GM23248 (cell line): ENCODE data around the gene VAV2. TPM values are rescaled to one million over a fixed set of nuclear protein-coding genes. Genes with fewer than 3 reads are reported as not detected.

ENCODE experiments used
- DNase-seq: peaks from one replicate; pipeline ENCODE4 v3.0.0-alpha.2; 2015
- H2AFZ ChIP-seq: fragments of 200-600 bp; sonication (generic); 2 replicates; pipeline ENCODE4 v1.6.1; 2016; ENCODE audit warnings: antibody characterized with exemption
- H3F3A ChIP-seq: fragments of 200-600 bp; sonication (generic); 2 replicates; pipeline ENCODE4 v1.6.1; 2016; ENCODE audit warnings: mild to moderate bottlenecking, antibody characterized with exemption, mixed run types; ENCODE audit not compliant: insufficient read depth
- H3K27ac ChIP-seq: fragments of 200-600 bp; sonication (generic); 2 replicates; pipeline ENCODE4 v1.5.1; 2016; ENCODE audit warnings: mild to moderate bottlenecking
- H3K27me3 ChIP-seq: fragments of 200-600 bp; sonication (generic); replicated peaks from 2 replicates; pipeline ENCODE4 v1.6.1; 2016; ENCODE audit warnings: mild to moderate bottlenecking; ENCODE audit not compliant: insufficient read depth
- H3K36me3 ChIP-seq: fragments of 200-600 bp; sonication (generic); 2 replicates; pipeline ENCODE4 v1.6.1; 2016; ENCODE audit warnings: low read depth, mild to moderate bottlenecking
- H3K4me1 ChIP-seq: fragments of 200-600 bp; sonication (generic); 2 replicates; pipeline ENCODE4 v1.6.1; 2016; ENCODE audit warnings: mild to moderate bottlenecking; ENCODE audit not compliant: insufficient read depth
- H3K4me2 ChIP-seq: fragments of 200-600 bp; sonication (generic); one replicate; pipeline ENCODE4 v1.6.1; 2016; ENCODE audit warnings: mild to moderate bottlenecking; ENCODE audit not compliant: unreplicated experiment
- H3K4me3 ChIP-seq: fragments of 200-600 bp; sonication (generic); 2 replicates; pipeline ENCODE4 v1.5.1; 2016; ENCODE audit warnings: mild to moderate bottlenecking
- H3K79me2 ChIP-seq: fragments of 200-600 bp; sonication (generic); 2 replicates; pipeline ENCODE4 v1.6.1; 2016; ENCODE audit warnings: mild to moderate bottlenecking; ENCODE audit not compliant: insufficient read depth
- H3K9ac ChIP-seq: fragments of 200-600 bp; sonication (generic); 2 replicates; pipeline ENCODE4 v1.6.1; 2016; ENCODE audit warnings: mild to moderate bottlenecking
- H3K9me2 ChIP-seq: fragments of 200-600 bp; sonication (generic); 2 replicates; pipeline ENCODE4 v1.6.1; 2016; ENCODE audit warnings: mixed run types, mild to moderate bottlenecking, moderate library complexity; ENCODE audit not compliant: insufficient read depth
- H3K9me3 ChIP-seq: fragments of 200-600 bp; sonication (generic); one replicate; pipeline ENCODE4 v1.6.1; 2017; ENCODE audit warnings: low read depth
- H4K20me1 ChIP-seq: fragments of 200-600 bp; sonication (generic); 2 replicates; pipeline ENCODE4 v1.6.0; 2016; ENCODE audit not compliant: insufficient read depth
- EZH2 ChIP-seq: fragments of 200-600 bp; sonication (generic); IDR thresholded peaks from 2 replicates; pipeline ENCODE4 v1.6.1; 2018; ENCODE audit warnings: antibody characterized with exemption, mild to moderate bottlenecking; ENCODE audit not compliant: insufficient read depth, poor library complexity, severe bottlenecking
- EZH2phosphoT487 ChIP-seq: fragments of 200-600 bp; sonication (generic); IDR thresholded peaks from 2 replicates; pipeline ENCODE4 v1.6.1; 2018; ENCODE audit warnings: antibody characterized with exemption, moderate library complexity, mild to moderate bottlenecking, low read depth; ENCODE audit not compliant: insufficient read depth
- WGBS, 2 experiments: methylation state at CpG; one replicate each; pipeline ENCODE4 v1.1.6; 2015 to 2017; ENCODE audit warnings: low lambda C conversion rate in 2 of 2, low coverage in 1 of 2; ENCODE audit errors: missing lambda C conversion rate in 2 of 2; 5-methylcytosine and 5-hydroxymethylcytosine counted together
- in situ Hi-C: fragments of 300-500 bp; cut with MboI; formaldehyde crosslinking; loops from 2 replicates; pipeline ENCODE4 v1.15.0; 2020
- polyA plus RNA-seq: library from polyadenylated mRNA; unstranded; fragments of >200 nt; fragmentation: Nextera tagmentation; extraction: Ambion mirVana; gene quantifications from 2 replicates; pipeline ENCODE4 v1.2.1, GENCODE V29; 2016
- total RNA-seq: library from RNA; depleted of rRNA; stranded (reverse); fragments of >200 nt; shearing (Covaris generic); gene quantifications from 2 replicates; pipeline ENCODE4 v1.2.3, GENCODE V29; 2014

Gene VAV2
- total and polyA plus RNA-seq, 2 experiments from 2014 or later = 6.7 to 9.0 TPM

GRCh38 chr9:133999851-134000265 is 7.7 kb upstream of the VAV2 start:
- Histone ChIP-seq H3K27me3 (0 out of 2 replicates have a peak, but pooled peaks cover 4% of the 10 kb centered on the region), H3K4me3 (no peak overlapping the region), H3K4me2 (no peak overlapping the region), H3K36me3 (no peaks in the 10 kb centered on the region), H2AFZ (no peak overlapping the region), H3K9me3 (no peaks in the 10 kb centered on the region), H3K27ac (no peak overlapping the region), H3K9me2 (no peaks in the 10 kb centered on the region), H3K9ac (no peak overlapping the region), H3F3A (no peaks in the 10 kb centered on the region), H3K4me1 (no peaks in the 10 kb centered on the region), H3K79me2 (no peaks in the 10 kb centered on the region), H4K20me1 (no peaks in the 10 kb centered on the region)
- no peak for TF ChIP-seq EZH2
- TF ChIP-seq EZH2phosphoT487 = no peak
- no peak for DNase-seq
- in situ Hi-C loops = no loop called here
- 42 to 52% methylated on average over 6 of the region's 6 CpGs for WGBS, 2 experiments

DNA sequence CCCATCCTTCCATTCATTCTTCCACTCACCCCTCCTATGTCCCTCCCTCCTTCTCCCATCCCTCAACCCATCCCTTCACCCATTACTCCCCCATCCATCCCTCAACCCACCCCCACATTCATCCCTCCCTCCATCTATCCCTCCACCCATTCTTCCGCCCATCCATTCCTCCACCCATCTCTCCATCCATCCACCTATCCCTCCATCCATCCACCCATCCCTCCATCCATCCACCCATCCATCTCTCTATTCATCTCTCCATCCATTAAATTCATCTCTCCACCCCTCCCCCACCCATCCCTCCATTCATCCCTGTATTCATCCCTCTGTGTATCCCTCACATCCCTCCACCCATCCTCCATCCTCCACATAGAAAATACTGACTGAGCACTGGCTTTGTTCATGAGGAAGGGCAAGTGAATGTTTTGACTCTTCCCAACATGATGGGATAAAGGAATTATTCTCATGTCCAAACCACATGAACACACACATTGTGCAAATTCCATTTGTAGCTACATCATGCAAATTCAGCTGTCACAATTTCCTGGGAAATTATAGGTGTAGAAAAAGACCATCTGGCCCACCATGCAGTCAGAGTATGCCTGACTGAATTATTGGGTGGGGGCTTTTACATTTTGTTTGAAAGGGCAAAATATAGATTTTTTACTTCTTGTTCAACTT is 6.9 kb upstream of the VAV2 start:
- Histone ChIP-seq H3K4me2 (no peak overlapping the region), H3K9me2 (no peaks in the 10 kb centered on the region), H3K27me3 (0 out of 2 replicates have a peak, but pooled peaks cover 4% of the 10 kb centered on the region), H2AFZ (no peak overlapping the region), H3K9ac (no peak overlapping the region), H3K4me1 (peaks cover 2% of the 10 kb centered on the region; the same call in 1 of the 2 replicates), H4K20me1 (no peaks in the 10 kb centered on the region), H3K4me3 (no peak overlapping the region), H3F3A (no peaks in the 10 kb centered on the region), H3K9me3 (no peaks in the 10 kb centered on the region), H3K79me2 (no peaks in the 10 kb centered on the region), H3K27ac (no peak overlapping the region), H3K36me3 (no peaks in the 10 kb centered on the region)
- peak; percentile 33 for DNase-seq
- in situ Hi-C loops = no loop called here
- TF ChIP-seq EZH2 (no peak), EZH2phosphoT487 (no peak)
- WGBS, 2 experiments = 80% methylated on average over 1 of the region's 1 CpG; no CpG with 5 or more reads in 1 of the 2 experiments

- H3K36me3 ChIP-seq = no peaks in the 10 kb centered on the region
- H3K27ac ChIP-seq = no peak overlapping the region
- H4K20me1 ChIP-seq = no peaks in the 10 kb centered on the region
- H3K9ac ChIP-seq = no peak overlapping the region
- H3K79me2 ChIP-seq = no peaks in the 10 kb centered on the region
- no peak overlapping the region for H3K4me2 ChIP-seq
- no peak overlapping the region for H3K4me3 ChIP-seq
- TF ChIP-seq EZH2phosphoT487 (no peak), EZH2 (no peak)
- WGBS, 2 experiments = 74 to 100% methylated on average over 1 to 2 of the region's 2 CpGs
- 0 out of 2 replicates have a peak, but pooled peaks cover 4% of the 10 kb centered on the region for H3K27me3 ChIP-seq
- no peaks in the 10 kb centered on the region for H3K9me2 ChIP-seq
- no peaks in the 10 kb centered on the region for H3K9me3 ChIP-seq
- no peaks in the 10 kb centered on the region for H3F3A ChIP-seq
- in situ Hi-C loops = no loop called here
- H3K4me1 ChIP-seq = peaks cover 7% of the 10 kb centered on the region; the same call in 1 of the 2 replicates
- no peak overlapping the region for H2AFZ ChIP-seq
- DNase-seq = no peak
These were observed 5.5 kb upstream of the VAV2 start for GRCh38 chr9:133997584-133997983.

- H3K27me3 ChIP-seq = no peaks in the 10 kb centered on the region
- 25 to 26% methylated on average over 24 of the region's 24 CpGs for WGBS, 2 experiments
- H3K27ac ChIP-seq = no peak overlapping the region
- H3K36me3 ChIP-seq = no peaks in the 10 kb centered on the region
- in situ Hi-C loops = no loop called here
- peak; percentile 54 for DNase-seq
- no peaks in the 10 kb centered on the region for H3K79me2 ChIP-seq
- no peaks in the 10 kb centered on the region for H3F3A ChIP-seq
- H3K4me2 ChIP-seq = no peak overlapping the region
- no peaks in the 10 kb centered on the region for H3K9me2 ChIP-seq
- H3K4me1 ChIP-seq = peaks cover 7% of the 10 kb centered on the region; the same call in 1 of the 2 replicates
- H3K4me3 ChIP-seq = no peak overlapping the region
- no peak overlapping the region for H3K9ac ChIP-seq
- H4K20me1 ChIP-seq = no peaks in the 10 kb centered on the region
- H2AFZ ChIP-seq = no peak overlapping the region
- TF ChIP-seq EZH2 (no peak), EZH2phosphoT487 (no peak)
- no peaks in the 10 kb centered on the region for H3K9me3 ChIP-seq
These were observed 4.7 kb upstream of the VAV2 start for GRCh38 chr9:133996531-133997520.
